ENCODE results near the gene LPAR5. TPM values are rescaled to one million over a fixed set of nuclear protein-coding genes. Genes with fewer than 3 reads are reported as not detected.

Gene LPAR5
- polyA plus RNA-seq, 1 experiment = not detected

- H3K9me3 ChIP-seq (ENCODE audit: control insufficient read depth, insufficient read depth, low read length) = no peaks in the 10 kb centered on the region
- no peak overlapping the region for H3K27ac ChIP-seq (ENCODE audit: low read depth, low read length)
- H3K4me3 ChIP-seq (ENCODE audit: low read depth, low read length) = no peak overlapping the region
- no peak for DNase-seq (ENCODE audit: low read depth, low spot score)
- no peaks in the 10 kb centered on the region for H3K27me3 ChIP-seq (ENCODE audit: control insufficient read depth, insufficient read depth, low read length)
- POLR2A ChIA-PET = interaction anchor here (0.6 kb wide), 1 partner anchor 25 kb away, joined by 5 read pairs; no protein-coding TSS in a partner anchor
- TF ChIP-seq CTCF (IDR thresholded peaks at IDR 0.05; ENCODE audit: low read depth, low read length) = no peak
- CTCF ChIA-PET = no interaction called here
These were observed 17.6 kb upstream of the LPAR5 start for GRCh38 chr12:6653342-6653741.

GRCh38 chr12:6652391-6652790 lies 16.6 kb upstream of the LPAR5 start:
- ChIA-PET CTCF (no interaction called here), POLR2A (no interaction called here)
- no peak for TF ChIP-seq CTCF (IDR thresholded peaks at IDR 0.05; ENCODE audit: low read depth, low read length)
- Histone ChIP-seq H3K27ac (ENCODE audit: low read depth, low read length) (no peak overlapping the region), H3K4me3 (ENCODE audit: low read depth, low read length) (no peak overlapping the region), H3K9me3 (ENCODE audit: control insufficient read depth, insufficient read depth, low read length) (no peaks in the 10 kb centered on the region; the same call in 1 of the 2 replicates), H3K27me3 (ENCODE audit: control insufficient read depth, insufficient read depth, low read length) (no peaks in the 10 kb centered on the region)
- DNase-seq (ENCODE audit: low read depth, low spot score) = no peak

GRCh38 chr12:6650832-6651231 lies 15.1 kb upstream of the LPAR5 start:
- Histone ChIP-seq H3K9me3 (ENCODE audit: control insufficient read depth, insufficient read depth, low read length) (peaks cover 12% of the 10 kb centered on the region), H3K27ac (ENCODE audit: low read depth, low read length) (no peak overlapping the region), H3K4me3 (ENCODE audit: low read depth, low read length) (no peak overlapping the region), H3K27me3 (ENCODE audit: control insufficient read depth, insufficient read depth, low read length) (no peaks in the 10 kb centered on the region)
- POLR2A ChIA-PET = no interaction called here
- DNase-seq (ENCODE audit: low read depth, low spot score) = no peak
- CTCF ChIA-PET = no interaction called here
- TF ChIP-seq CTCF (IDR thresholded peaks at IDR 0.05; ENCODE audit: low read depth, low read length) = no peak

GRCh38 chr12:6647083-6647604 lies 11.4 kb upstream of the LPAR5 start, which contains the start of gene ACRBP:
Gene ACRBP, minus strand, starts transcription at chr12:6647432. Its CDS starts 66 bp downstream, at chr12:6647366.
- ChIA-PET POLR2A (no interaction called here), CTCF (no interaction called here)
- peak within 1 kb of the TSS; percentile 55 for H3K4me3 ChIP-seq (ENCODE audit: low read depth, low read length)
- peaks cover 5% of the 10 kb centered on the region for H3K27me3 ChIP-seq (ENCODE audit: control insufficient read depth, insufficient read depth, low read length)
- no peak for TF ChIP-seq CTCF (IDR thresholded peaks at IDR 0.05; ENCODE audit: low read depth, low read length)
- peaks cover 34% of the 10 kb centered on the region for H3K9me3 ChIP-seq (ENCODE audit: control insufficient read depth, insufficient read depth, low read length)
- DNase-seq (ENCODE audit: low read depth, low spot score) = no peak
- H3K27ac ChIP-seq (ENCODE audit: low read depth, low read length) = no peak within 1 kb of the TSS

- no peak for TF ChIP-seq CTCF (IDR thresholded peaks at IDR 0.05; ENCODE audit: low read depth, low read length)
- no peak for DNase-seq (ENCODE audit: low read depth, low spot score)
- H3K27me3 ChIP-seq (ENCODE audit: control insufficient read depth, insufficient read depth, low read length) = peaks cover 11% of the 10 kb centered on the region
- H3K27ac ChIP-seq (ENCODE audit: low read depth, low read length) = no peak overlapping the region
- ChIA-PET POLR2A (interaction anchor here (0.8 kb wide), 1 partner anchor 26 kb away, joined by 3 read pairs; no protein-coding TSS in a partner anchor), CTCF (no interaction called here)
- H3K9me3 ChIP-seq (ENCODE audit: control insufficient read depth, insufficient read depth, low read length) = peaks cover 34% of the 10 kb centered on the region
- peak overlapping the region; percentile 55 for H3K4me3 ChIP-seq (ENCODE audit: low read depth, low read length)
These were observed 10.7 kb upstream of the LPAR5 start for GRCh38 chr12:6646276-6647082.
